Choroid plexus epithelial cell (primary cell): ENCODE data around the gene OR52W1.
"Not testable (repeated sequence)": the region's sequence is repeated elsewhere in the genome, so short reads cannot be mapped to it uniquely, and the experiment has no call there.

ENCODE experiments used
- DNase-seq: peaks from one replicate; pipeline ENCODE4 v3.0.0-alpha.2; 2010; ENCODE audit warnings: low read depth
- H3K4me3 ChIP-seq: 2 replicates; pipeline ENCODE4 v1.5.1; 2011; ENCODE audit warnings: low read depth, mild to moderate bottlenecking, control low read depth, low read length, moderate library complexity
- TF ChIP-seq, protein P1 (sequence below): conservative IDR thresholded peaks from 2 replicates; pipeline ENCODE4 v1.5.1; 2011; ENCODE audit warnings: low read depth, mild to moderate bottlenecking, control low read depth, inconsistent platforms, low read length, moderate library complexity

OR52W1 gene

GRCh38 chr11:6238902-6239301, 39.9 kb downstream of the OR52W1 start, which contains the start of gene CNGA4:
TSS of gene CNGA4 (plus strand) at chr11:6239089. CDS start at chr11:6239207, 118 bp downstream.
- TF ChIP-seq, protein P1, sequence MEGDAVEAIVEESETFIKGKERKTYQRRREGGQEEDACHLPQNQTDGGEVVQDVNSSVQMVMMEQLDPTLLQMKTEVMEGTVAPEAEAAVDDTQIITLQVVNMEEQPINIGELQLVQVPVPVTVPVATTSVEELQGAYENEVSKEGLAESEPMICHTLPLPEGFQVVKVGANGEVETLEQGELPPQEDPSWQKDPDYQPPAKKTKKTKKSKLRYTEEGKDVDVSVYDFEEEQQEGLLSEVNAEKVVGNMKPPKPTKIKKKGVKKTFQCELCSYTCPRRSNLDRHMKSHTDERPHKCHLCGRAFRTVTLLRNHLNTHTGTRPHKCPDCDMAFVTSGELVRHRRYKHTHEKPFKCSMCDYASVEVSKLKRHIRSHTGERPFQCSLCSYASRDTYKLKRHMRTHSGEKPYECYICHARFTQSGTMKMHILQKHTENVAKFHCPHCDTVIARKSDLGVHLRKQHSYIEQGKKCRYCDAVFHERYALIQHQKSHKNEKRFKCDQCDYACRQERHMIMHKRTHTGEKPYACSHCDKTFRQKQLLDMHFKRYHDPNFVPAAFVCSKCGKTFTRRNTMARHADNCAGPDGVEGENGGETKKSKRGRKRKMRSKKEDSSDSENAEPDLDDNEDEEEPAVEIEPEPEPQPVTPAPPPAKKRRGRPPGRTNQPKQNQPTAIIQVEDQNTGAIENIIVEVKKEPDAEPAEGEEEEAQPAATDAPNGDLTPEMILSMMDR: no peak
- H3K4me3 ChIP-seq: no peak within 1 kb of the TSS
- DNase-seq: no peak

DNA sequence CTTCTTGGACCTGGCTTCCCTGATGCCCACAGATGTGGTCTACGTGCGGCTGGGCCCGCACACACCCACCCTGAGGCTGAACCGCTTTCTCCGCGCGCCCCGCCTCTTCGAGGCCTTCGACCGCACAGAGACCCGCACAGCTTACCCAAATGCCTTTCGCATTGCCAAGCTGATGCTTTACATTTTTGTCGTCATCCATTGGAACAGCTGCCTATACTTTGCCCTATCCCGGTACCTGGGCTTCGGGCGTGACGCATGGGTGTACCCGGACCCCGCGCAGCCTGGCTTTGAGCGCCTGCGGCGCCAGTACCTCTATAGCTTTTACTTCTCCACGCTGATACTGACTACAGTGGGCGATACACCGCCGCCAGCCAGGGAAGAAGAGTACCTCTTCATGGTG, 41.1 kb downstream of the OR52W1 start:
- no peak overlapping the region for H3K4me3 ChIP-seq
- DNase-seq: no peak
- TF ChIP-seq, protein P1: no peak

- no peak overlapping the region for H3K4me3 ChIP-seq
- TF ChIP-seq, protein P1: no peak
- DNase-seq: no peak
Measured at GRCh38 chr11:6240781-6241180, 41.8 kb downstream of the OR52W1 start.

- TF ChIP-seq, protein P1: no peak
- no peak overlapping the region for H3K4me3 ChIP-seq
- no peak for DNase-seq
Measured at GRCh38 chr11:6241316-6241715, 42.3 kb downstream of the OR52W1 start.

GRCh38 chr11:6245536-6245935, 46.5 kb downstream of the OR52W1 start:
- no peak overlapping the region for H3K4me3 ChIP-seq
- no peak for DNase-seq
- TF ChIP-seq, protein P1: no peak

DNA sequence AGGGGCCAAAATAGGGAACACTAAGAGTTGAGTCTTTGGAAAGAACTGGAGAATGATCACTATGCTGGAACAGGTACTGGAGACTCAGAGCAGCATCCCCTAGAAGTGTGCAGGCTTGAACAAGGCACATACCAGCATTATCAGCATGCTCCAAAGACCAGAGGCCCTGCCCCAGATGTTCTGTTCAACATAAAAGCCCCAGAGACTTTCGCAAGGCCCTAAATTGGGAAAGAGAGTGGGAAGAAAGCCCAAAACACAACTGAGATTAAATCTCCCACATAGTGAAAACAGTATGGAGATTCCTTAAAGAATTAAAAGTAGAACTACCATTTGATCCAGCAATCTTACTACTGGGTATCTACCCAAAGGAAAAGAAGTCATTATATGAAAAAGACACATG, 49.2 kb downstream of the OR52W1 start:
- TF ChIP-seq, protein P1: no peak
- no peak overlapping the region for H3K4me3 ChIP-seq
- peak; percentile 48 for DNase-seq

- DNase-seq, H3K4me3 ChIP-seq: not testable (repeated sequence)
Measured at GRCh38 chr11:6248897-6249296, 49.9 kb downstream of the OR52W1 start.
